Activated CD8-positive, alpha-beta memory T cell treated with anti-CD3 and anti-CD28 coated beads for 36 hours (primary cell): ENCODE measurements around the gene CEP95. TPM values are rescaled to one million over a fixed set of nuclear protein-coding genes. Genes with fewer than 3 reads are reported as not detected.

Experiments
- CTCF ChIA-PET: fragments of 350-600 bp; sonication (Branson Sonifier 250); formaldehyde crosslinking; loops from one replicate; lab custom pipeline; 2021; ENCODE audit warnings: antibody characterized with exemption; lab: Charles Lee
- POLR2A ChIA-PET: fragments of 350-600 bp; sonication (Branson Sonifier 250); formaldehyde crosslinking; loops from one replicate; lab custom pipeline; 2021; ENCODE audit warnings: antibody characterized with exemption; lab: Charles Lee
- total RNA-seq, 2 experiments: library from RNA; stranded (reverse); gene quantifications; one replicate each; pipeline ENCODE4 v1.2.3, GENCODE V29; 2021

The CEP95 gene
- total RNA-seq, 2 experiments from 2014 or later = 31.7 to 40.6 TPM

DNA sequence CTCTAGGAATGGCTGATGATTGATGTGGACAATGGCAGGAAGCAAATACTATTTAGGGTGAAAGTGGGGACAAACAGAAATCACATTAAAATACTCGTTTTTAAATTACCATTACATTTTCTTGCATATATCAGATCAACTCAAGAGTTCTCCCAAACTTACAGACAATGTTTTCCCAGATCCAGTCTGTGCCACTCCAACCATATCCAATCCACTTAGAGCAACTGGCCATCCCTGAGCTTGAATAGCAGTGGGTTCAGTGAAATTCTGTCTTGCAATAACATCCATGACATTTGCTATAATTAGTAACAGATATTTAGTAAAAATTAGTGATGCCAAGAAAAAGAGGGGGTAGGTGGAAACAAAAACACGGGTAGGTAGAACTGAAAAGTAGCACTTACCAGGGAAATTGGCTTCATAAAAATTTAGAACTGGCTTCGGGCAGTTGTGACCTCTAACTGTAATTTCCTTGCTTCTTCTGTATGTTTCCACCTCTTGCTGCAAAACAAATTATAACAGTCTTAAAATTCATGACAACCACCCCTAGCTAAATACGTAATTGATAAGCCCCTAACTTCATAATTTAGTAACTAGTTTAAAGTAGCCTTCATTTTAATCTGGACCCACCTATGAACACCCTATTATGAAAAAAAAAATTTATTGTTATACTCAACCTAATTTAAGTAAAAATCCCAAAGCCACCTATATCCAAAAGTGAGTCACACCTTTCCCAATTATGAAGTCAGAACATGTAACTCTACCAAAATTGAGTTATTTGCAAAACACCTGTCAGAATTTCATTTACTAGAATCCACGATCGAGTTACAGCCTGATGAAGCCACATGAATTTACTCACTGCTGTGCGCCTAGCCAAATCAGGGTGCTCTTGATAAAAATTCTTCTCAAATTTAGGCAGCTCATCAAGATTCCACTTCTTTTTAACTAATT, 2.7 kb upstream of the CEP95 start:
- POLR2A ChIA-PET = interaction anchor here (1.0 to 4.4 kb wide), 5 partner anchors 8 to 484 kb away, joined by 3 to 90 read pairs (median 5); partner anchors contain the start of genes ICAM2, POLG2 and SMURF2
- CTCF ChIA-PET = interaction anchor here (1.4 to 1.5 kb wide), 2 partner anchors 11 to 13 kb away, joined by 4 to 5 read pairs; no protein-coding TSS in a partner anchor

DNA sequence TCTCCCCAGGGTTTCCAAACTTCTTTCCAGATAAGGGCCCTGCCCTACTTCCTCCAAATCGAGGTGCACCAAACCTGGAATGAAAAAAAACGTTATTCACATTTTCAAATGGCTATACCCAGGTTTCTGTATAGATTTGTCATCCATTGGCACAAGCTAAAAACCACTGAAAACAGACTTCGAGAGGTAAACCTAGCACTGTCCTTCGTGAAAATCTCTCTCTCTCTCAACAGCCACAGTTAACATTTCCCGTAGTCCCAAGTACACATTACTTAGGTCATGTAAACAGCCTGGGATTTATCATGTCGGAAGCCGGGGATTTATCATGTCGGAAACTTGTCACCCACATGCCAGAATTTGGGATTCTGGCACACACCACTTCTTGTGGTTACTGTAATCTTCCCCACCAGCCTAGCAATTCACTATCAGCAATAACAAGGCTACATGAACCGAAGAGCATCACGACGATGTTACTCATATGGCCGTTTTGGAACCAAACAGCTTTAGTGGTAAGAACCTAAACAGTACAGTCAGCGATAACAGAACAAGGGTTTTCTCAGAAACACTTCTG, 1.9 kb upstream of the CEP95 start:
- ChIA-PET CTCF (interaction anchor here (1.4 to 1.5 kb wide), 3 partner anchors 8 to 14 kb away, joined by 4 to 15 read pairs (median 5); partner anchors contain the start of gene POLG2), POLR2A (interaction anchor here (0.6 to 4.4 kb wide), 11 partner anchors 9 to 731 kb away, joined by 3 to 90 read pairs (median 4); partner anchors contain the start of genes DDX42, ICAM2, POLG2 and SMURF2)

- CTCF ChIA-PET = interaction anchor here (1.4 to 1.5 kb wide), 2 partner anchors 9 to 15 kb away, joined by 4 to 15 read pairs; partner anchors contain the start of gene POLG2
- POLR2A ChIA-PET = interaction anchor here (0.6 to 4.4 kb wide), 13 partner anchors 9 to 732 kb away, joined by 3 to 90 read pairs (median 4); partner anchors contain the start of genes DDX42, ICAM2, POLG2 and SMURF2
These were observed 1.2 kb upstream of the CEP95 start for GRCh38 chr17:64505340-64506200.

DNA sequence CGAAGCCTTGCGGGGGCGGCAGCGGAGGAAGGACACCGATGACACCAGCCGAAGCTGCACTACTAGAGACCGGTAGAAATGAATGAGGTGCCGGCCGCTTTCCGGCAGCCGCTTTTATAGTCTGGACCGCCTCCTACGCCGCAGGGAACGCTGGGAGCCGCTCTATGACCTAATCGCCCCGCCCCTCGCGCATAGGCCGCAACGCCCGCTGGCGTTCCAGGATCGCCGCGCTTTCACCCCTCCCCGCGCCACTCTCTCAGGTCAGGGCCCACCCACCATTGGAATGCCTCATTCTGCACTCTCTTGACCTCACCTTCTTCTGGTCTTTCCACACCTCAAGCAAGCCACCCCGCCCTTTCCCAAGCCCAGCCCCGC, 589 bp upstream of the CEP95 start, which contains the start of gene DDX5:
DDX5 (minus strand) TSS at position 89 of the 375 bp plus-strand sequence. CDS start 170 bp downstream, outside the sequence.
- POLR2A ChIA-PET = interaction anchor here (0.5 to 4.4 kb wide), 9 partner anchors 10 to 230 kb away, joined by 3 to 90 read pairs (median 5); partner anchors contain the start of gene POLG2
- CTCF ChIA-PET = interaction anchor here (1.0 to 1.4 kb wide), 3 partner anchors 9 to 15 kb away, joined by 4 to 15 read pairs (median 7); partner anchors contain the start of gene POLG2

DNA sequence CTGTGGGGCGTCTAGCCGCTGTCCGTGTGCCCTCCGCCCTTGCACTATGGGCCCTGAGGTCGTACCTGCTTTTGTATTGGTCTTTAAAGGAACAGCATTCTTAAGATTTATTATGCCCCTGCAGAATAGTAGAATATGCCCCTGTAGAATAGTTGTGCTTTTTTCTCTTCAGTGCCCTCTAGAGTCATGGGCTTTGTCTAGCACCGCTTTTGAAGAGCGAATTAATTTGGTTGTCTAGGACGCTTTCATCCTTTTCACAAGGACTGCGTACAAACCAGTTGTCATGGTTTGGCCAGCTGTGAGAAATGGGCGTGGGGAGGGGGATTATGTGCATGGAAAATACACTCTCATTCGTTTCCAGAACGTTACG, 621 bp downstream of the CEP95 start:
- ChIA-PET POLR2A (interaction anchor here (1.0 to 4.4 kb wide), 5 partner anchors 11 to 141 kb away, joined by 3 to 90 read pairs (median 4); partner anchors contain the start of gene POLG2), CTCF (interaction anchor here (1.0 to 1.8 kb wide), 5 partner anchors 8 to 87 kb away, joined by 3 to 7 read pairs (median 5); partner anchors contain the start of gene POLG2)

DNA sequence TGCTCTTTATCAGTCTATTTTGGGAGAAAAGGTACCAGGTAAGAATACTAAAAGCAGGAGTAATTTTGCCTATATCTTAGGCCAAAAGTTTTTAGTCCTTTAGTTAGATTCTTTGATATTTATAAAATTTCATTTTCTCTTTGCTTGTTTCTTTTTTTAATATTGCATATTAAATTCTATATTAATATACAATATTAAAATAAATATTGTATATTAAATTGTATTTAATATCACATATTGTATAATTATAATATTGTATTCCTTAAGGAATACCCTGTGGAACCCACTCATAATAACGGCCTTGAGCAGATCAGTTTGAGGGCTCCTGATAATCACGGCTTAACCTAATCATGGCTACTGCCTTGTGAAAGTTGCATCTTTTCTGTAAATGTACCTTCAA, 1.9 kb downstream of the CEP95 start:
- ChIA-PET POLR2A (no interaction called here), CTCF (interaction anchor here (0.6 to 1.1 kb wide), 2 partner anchors 18 to 168 kb away, joined by 3 read pairs; no protein-coding TSS in a partner anchor)

GRCh38 chr17:64509179-64509578, 2.4 kb downstream of the CEP95 start:
- CTCF ChIA-PET = interaction anchor here (0.6 to 1.1 kb wide), 2 partner anchors 18 to 167 kb away, joined by 3 read pairs; no protein-coding TSS in a partner anchor
- POLR2A ChIA-PET = no interaction called here

GRCh38 chr17:64515419-64515818, 8.6 kb downstream of the CEP95 start:
- CTCF ChIA-PET = interaction anchor here (0.7 kb wide), 1 partner anchor 8 kb away, joined by 3 read pairs; the partner anchor contains the start of gene CEP95
- POLR2A ChIA-PET = interaction anchor here (0.5 kb wide), 2 partner anchors 51 to 1622 kb away, joined by 5 to 10 read pairs; no protein-coding TSS in a partner anchor

GRCh38 chr17:64515829-64516228, 9.1 kb downstream of the CEP95 start:
- CTCF ChIA-PET = interaction anchor here (0.7 kb wide), 1 partner anchor 9 kb away, joined by 3 read pairs; the partner anchor contains the start of gene CEP95
- POLR2A ChIA-PET = interaction anchor here (0.5 kb wide), 1 partner anchor 1622 kb away, joined by 5 read pairs; no protein-coding TSS in a partner anchor

DNA sequence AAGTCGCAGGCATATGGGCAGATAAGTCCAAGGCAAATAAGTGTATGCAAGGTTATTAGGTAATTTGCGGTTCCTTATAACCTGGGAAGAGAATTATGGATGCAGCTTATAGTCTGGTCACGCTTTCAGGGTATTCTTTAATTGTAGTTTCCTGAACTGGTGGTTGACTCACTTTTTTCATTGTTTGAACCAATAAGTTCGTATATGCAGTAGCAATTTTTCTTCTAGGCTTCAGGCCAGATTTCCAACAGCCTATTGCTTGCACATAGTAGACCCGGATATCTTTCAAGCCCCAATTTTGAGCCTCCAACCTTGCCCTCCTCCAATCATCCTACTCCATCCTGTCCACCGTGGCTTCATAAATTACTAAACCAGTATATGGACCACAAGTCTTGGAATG, 12.8 kb downstream of the CEP95 start:
- POLR2A ChIA-PET = interaction anchor here (0.6 kb wide), 2 partner anchors 21 to 61 kb away, joined by 4 to 5 read pairs; no protein-coding TSS in a partner anchor
- CTCF ChIA-PET = interaction anchor here (0.6 kb wide), 1 partner anchor 210 kb away, joined by 4 read pairs; no protein-coding TSS in a partner anchor

DNA sequence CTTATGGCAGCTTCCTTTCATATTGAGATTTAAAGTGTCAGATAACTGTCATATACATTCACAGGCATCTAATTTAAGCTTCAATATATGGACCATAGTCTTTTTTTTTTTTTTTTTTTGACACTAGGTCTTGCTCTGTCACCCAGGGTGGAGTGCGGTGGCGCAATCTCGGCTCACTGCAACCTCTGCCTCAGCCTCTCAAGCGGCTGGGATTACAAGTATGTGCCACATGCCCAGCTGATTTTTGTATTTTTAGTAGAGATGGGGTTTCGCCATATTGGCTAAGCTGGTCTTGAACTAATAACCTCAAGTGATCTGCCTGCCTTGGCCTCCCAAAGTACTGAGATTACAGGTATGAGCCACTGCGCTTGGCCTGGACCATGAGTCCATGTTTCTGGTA, 13.6 kb downstream of the CEP95 start:
- ChIA-PET CTCF (interaction anchor here (0.6 kb wide), 1 partner anchor 209 kb away, joined by 4 read pairs; no protein-coding TSS in a partner anchor), POLR2A (interaction anchor here (0.6 kb wide), 2 partner anchors 22 to 60 kb away, joined by 4 to 5 read pairs; no protein-coding TSS in a partner anchor)

GRCh38 chr17:64527914-64528313, 21.1 kb downstream of the CEP95 start:
- ChIA-PET CTCF (no interaction called here), POLR2A (no interaction called here)

DNA sequence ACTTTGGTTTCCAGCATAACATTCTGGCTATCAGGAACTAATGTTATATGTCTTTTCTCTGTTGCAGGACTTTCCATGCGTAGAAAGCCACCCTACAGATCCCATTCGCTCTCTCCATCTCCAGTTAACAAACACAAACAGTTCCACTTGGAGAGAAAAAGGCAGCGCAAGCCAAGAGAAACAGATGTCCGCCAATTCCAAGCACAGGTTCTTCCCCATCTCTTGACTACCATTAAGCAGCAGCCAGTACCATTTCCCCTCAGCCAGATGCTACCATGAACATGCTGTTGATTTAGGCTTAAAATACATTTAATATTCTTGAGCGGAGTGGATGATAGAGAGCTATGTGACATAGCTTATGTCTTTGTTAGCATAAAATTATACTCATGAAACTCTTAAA, 22.4 kb downstream of the CEP95 start:
- ChIA-PET CTCF (interaction anchor here (1.3 kb wide), 1 partner anchor 120 kb away, joined by 3 read pairs; no protein-coding TSS in a partner anchor), POLR2A (no interaction called here)

- POLR2A ChIA-PET = interaction anchor here (0.5 kb wide), 1 partner anchor 33 kb away, joined by 3 read pairs; no protein-coding TSS in a partner anchor
- CTCF ChIA-PET = no interaction called here
These were observed 25.2 kb downstream of the CEP95 start for GRCh38 chr17:64531955-64532371.

GRCh38 chr17:64532409-64532808, 25.6 kb downstream of the CEP95 start:
- CTCF ChIA-PET = no interaction called here

DNA sequence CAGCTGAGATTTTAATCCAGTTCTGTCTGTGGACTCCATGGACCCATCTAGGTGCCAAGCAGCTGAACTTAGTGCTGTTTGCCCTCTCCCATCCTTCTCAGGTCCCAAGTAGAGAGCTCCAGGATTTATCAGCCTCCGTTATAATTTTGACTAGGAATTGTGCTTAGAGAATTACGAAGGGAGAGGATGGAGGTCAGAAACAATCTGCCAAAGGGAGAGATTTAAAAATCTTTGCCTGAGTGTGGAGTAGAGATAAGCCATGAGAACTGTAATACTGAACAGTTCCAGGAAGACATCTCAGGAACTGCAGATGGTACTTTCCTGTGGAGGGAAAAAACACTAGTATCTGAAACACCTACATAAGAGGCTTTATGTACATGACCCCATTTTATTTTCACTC, 27.0 kb downstream of the CEP95 start:
- CTCF ChIA-PET = no interaction called here
- POLR2A ChIA-PET = no interaction called here

More at GRCh38 chr17:64532409-64532808, 25.6 kb downstream of the CEP95 start:
- POLR2A ChIA-PET = interaction anchor here (0.5 kb wide), 1 partner anchor 32 kb away, joined by 3 read pairs; no protein-coding TSS in a partner anchor

DNA sequence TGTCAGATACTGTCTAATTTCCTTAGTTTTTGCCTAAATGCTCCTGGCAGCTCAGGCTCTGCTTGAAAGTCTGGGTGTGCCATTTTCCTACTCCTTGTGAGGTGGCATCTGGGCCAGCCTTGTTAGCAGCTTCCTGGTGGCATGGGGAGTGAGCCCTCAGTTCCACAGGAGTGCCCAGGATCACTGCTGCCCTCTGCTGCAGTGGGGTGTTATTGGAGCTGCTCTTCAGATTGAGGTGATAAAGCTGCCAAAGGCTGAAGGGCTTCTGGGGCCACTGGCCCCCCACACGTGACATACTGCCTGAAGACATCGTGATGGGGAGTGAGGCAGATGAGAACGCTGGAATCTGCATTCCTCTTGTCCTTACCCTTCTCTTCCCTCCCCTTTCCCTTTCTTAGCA, 27.4 kb downstream of the CEP95 start:
- POLR2A ChIA-PET = no interaction called here
- CTCF ChIA-PET = no interaction called here
